ENCODE data around the gene PLCH1. TPM values are rescaled to one million over a fixed set of nuclear protein-coding genes. Genes with fewer than 3 reads are reported as not detected.

The PLCH1 gene
- total RNA-seq, 3 donors from 2014 or later = 0.03 to 0.08 TPM; not detected in 1

DNA sequence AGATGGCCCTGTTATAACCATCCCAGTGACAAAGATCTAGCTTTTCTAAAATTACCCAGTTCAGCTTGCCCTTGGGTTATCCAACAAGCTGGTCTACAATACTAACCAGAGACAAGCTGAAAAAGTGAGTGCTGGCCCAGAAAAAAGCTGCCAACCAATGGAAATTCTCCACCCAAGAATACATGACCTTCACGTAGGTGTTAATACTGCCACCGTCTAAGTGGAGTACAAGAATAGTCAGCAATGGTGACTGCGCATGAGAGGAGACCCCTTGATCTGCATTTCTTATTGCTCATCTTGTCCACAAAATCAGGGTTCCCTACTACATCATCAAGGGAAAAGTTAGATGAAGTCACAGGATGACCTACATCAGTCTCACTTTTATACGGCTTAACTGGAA, 15.8 kb upstream of the PLCH1 start:
- H3K4me3 Mint-ChIP-seq = no peak overlapping the region
- no peaks in the 10 kb centered on the region for H3K27me3 Mint-ChIP-seq (ENCODE audit: low read depth)
- H3K9me3 Mint-ChIP-seq = no peaks in the 10 kb centered on the region
- ATAC-seq = no peak
- peaks cover 13% of the 10 kb centered on the region for H3K36me3 Mint-ChIP-seq (ENCODE audit: insufficient read depth)
- no peaks in the 10 kb centered on the region for H3K4me1 Mint-ChIP-seq (ENCODE audit: low read depth)
- DNase-seq = no peak

DNA sequence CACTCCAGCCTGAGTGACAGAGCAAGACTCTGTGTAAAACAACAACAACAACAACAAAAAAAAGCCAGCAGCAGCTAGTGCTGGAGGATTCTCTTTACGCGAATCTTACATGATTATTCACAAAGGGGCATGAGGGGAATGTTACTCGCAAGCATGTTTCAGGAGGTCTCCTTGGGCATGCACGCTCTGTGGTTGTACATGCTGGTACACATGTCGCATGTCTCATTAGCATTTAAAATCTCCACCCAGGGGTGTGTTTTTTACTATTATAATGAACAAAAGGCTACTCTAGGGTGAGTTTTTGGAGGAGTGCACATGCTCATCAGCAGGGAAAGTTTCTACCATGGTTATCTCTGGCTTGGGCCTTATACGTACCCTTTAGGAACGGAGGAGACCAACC, 12.7 kb upstream of the PLCH1 start:
- H3K4me1 Mint-ChIP-seq (ENCODE audit: low read depth) = no peaks in the 10 kb centered on the region
- no peak overlapping the region for H3K4me3 Mint-ChIP-seq
- DNase-seq = no peak
- no peak for ATAC-seq
- no peaks in the 10 kb centered on the region for H3K9me3 Mint-ChIP-seq
- H3K36me3 Mint-ChIP-seq (ENCODE audit: insufficient read depth) = peaks cover 3% of the 10 kb centered on the region
- H3K27me3 Mint-ChIP-seq (ENCODE audit: low read depth) = no peaks in the 10 kb centered on the region

GRCh38 chr3:155753038-155753639, 8.3 kb upstream of the PLCH1 start:
- DNase-seq = no peak
- H3K36me3 Mint-ChIP-seq (ENCODE audit: insufficient read depth) = no peaks in the 10 kb centered on the region
- no peaks in the 10 kb centered on the region for H3K27me3 Mint-ChIP-seq (ENCODE audit: low read depth)
- no peaks in the 10 kb centered on the region for H3K9me3 Mint-ChIP-seq
- no peak for ATAC-seq
- H3K4me3 Mint-ChIP-seq = no peak overlapping the region
- H3K4me1 Mint-ChIP-seq (ENCODE audit: low read depth) = no peaks in the 10 kb centered on the region

DNA sequence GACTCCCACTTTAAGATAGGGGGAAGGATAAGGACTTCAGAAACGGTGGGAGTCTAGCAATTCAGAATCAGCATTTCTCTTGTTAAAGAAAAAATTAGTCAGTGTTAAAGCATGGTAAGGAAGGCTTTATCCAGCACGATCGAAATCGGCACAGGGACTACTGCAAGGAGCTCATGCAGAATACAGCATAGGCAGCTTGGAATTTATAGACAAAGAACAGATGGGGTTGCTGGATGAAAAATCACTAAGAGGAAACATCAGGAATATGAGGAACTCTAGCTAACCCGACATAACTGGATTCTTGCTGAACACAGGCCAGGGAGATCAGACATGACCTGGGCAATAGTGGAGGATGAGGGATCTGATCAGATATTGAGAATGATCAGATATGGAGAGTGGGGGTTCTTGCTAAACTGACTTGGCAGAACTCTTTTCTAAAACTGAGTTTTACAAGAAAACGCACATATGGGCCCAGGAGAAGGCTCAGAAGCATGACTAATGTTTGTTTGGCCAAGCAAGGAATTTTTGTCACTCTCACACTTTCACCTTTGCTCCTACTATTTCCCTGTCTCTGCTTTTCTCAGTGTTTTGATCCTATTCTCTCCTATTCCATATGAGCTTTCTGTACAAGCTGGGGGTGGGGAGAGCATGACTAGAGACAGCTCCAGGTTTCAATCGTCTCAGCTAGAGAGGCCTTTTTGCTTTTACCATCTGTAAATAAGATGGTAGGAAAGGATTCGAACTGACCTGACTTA, 3.9 kb upstream of the PLCH1 start:
- Mint-ChIP-seq H3K4me3 (no peak overlapping the region), H3K27me3 (ENCODE audit: low read depth) (peaks cover 15% of the 10 kb centered on the region), H3K36me3 (ENCODE audit: insufficient read depth) (no peaks in the 10 kb centered on the region), H3K9me3 (no peaks in the 10 kb centered on the region), H3K4me1 (ENCODE audit: low read depth) (peaks cover 14% of the 10 kb centered on the region)
- ATAC-seq = no peak
- no peak for DNase-seq

DNA sequence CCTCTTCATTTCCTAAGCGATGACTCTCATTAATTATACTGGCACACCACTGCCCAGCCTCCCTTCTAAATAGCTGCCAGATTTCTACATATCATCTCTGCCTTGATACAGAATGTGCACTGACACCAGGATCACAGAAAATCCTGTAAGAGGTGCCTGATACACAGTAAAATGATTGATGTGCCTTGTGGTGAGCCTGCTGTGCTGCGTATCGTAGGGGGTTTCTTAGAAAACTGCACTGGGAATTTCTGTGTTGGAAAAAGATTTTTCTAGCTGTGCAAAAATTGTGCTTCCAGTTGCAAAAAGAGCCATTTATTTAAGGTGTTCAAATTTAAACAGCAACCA, 3.0 kb upstream of the PLCH1 start:
- DNase-seq (no peak), ATAC-seq (no peak)
- Mint-ChIP-seq H3K27me3 (ENCODE audit: low read depth) (peaks cover 23% of the 10 kb centered on the region), H3K4me1 (ENCODE audit: low read depth) (peaks cover 20% of the 10 kb centered on the region), H3K4me3 (no peak overlapping the region), H3K36me3 (ENCODE audit: insufficient read depth) (no peaks in the 10 kb centered on the region), H3K9me3 (no peaks in the 10 kb centered on the region)

DNA sequence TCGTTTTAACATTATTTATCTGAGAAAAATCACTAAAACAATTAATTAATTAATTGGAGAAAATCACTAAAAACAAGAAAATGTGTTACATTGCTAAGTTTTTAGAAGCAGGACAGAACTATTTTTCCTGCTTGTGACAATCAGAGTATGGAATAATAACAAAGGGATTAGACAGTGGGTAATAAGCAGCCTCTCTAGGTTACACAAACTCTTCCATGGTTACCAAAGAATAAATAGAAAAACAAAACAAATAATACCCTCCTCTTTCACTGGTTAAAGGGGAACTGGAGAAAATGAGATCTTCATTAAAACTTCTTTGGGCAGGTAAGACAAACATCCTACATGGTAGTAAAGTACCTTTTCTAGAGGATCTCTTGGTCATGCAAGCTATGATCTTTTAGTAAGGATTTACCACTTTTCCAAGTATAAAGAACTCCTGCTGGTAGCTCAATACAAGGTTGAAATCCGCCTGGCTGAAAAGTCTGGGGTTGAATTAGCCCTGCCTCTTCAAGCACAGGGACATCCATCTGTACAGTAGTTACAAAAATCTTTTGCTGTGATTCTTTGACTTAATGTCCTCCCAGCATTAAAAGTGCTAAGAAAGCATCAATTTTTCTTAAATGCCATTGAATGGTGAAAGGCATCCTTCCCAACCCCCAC, 2.5 kb upstream of the PLCH1 start:
- no peak for ATAC-seq

DNA sequence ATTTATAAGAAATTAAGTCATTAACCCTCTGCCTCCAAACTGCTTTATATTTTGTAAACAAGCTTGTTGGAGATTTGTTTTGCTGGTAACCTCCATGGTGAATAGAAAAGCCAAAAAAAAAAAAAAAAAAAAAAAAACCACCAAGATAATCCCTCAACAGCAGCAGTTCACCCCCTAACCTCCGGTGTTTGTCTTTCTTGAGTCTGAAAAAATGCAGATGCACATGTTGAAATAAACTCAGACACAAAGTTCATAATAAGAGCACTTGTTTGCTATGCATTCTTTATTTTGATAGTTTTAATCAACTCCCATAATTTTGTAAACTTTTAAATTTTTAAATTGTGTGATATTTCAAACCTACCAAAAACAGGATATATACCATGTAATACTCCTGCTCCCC, 1.8 kb upstream of the PLCH1 start:
- Mint-ChIP-seq H3K4me1 (ENCODE audit: low read depth) (peaks cover 22% of the 10 kb centered on the region), H3K9me3 (no peaks in the 10 kb centered on the region), H3K36me3 (ENCODE audit: insufficient read depth) (no peaks in the 10 kb centered on the region), H3K27me3 (ENCODE audit: low read depth) (peaks cover 30% of the 10 kb centered on the region), H3K4me3 (no peak overlapping the region)
- DNase-seq = no peak
- ATAC-seq = no peak

More for the DNA sequence above, 2.5 kb upstream of the PLCH1 start:
- Mint-ChIP-seq H3K36me3 (ENCODE audit: insufficient read depth) (no peaks in the 10 kb centered on the region), H3K4me1 (ENCODE audit: low read depth) (peaks cover 22% of the 10 kb centered on the region), H3K4me3 (no peak overlapping the region), H3K9me3 (no peaks in the 10 kb centered on the region), H3K27me3 (ENCODE audit: low read depth) (peaks cover 27% of the 10 kb centered on the region)
- DNase-seq = no peak

DNA sequence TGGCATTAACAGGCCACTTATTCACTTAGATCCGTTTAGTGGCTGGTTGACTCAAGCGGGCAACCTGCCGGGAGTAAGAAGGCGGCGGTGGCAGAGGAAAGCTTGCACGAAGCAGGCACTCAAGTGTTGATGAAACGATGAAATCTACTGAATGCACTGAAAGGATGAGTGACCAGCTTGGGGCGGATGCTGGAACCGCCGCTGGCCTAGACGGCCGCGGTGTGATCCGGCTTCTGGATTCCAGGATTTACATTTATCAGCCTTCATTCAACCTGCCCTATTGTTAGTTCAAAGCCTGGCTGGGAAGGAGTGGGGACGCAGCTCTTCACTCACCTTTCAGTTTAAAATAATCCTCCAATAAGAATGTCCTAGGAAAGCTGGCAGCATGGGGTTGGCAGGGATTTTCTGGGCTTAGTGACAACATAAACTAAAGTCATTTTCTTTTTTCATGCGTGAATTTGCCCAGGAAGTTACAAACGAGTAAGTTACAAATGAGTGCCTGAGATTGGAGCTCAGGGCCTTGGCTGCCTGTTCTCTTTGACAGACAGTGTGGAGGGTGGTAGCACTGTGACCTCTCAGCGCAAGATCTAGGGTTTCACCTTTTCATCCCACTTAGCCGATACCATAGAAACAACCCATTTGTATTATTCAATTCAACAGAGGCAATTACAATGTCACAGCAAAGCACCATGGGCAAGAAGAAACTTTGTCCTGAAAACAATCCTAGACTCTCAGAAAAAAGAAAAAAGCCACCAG, 1.1 kb upstream of the PLCH1 start:
- Mint-ChIP-seq H3K9me3 (no peaks in the 10 kb centered on the region), H3K27me3 (ENCODE audit: low read depth) (peaks cover 33% of the 10 kb centered on the region), H3K4me1 (ENCODE audit: low read depth) (peaks cover 22% of the 10 kb centered on the region), H3K4me3 (peak overlapping the region; percentile 85), H3K36me3 (ENCODE audit: insufficient read depth) (no peaks in the 10 kb centered on the region)
- no peak for ATAC-seq
- DNase-seq = no peak

DNA sequence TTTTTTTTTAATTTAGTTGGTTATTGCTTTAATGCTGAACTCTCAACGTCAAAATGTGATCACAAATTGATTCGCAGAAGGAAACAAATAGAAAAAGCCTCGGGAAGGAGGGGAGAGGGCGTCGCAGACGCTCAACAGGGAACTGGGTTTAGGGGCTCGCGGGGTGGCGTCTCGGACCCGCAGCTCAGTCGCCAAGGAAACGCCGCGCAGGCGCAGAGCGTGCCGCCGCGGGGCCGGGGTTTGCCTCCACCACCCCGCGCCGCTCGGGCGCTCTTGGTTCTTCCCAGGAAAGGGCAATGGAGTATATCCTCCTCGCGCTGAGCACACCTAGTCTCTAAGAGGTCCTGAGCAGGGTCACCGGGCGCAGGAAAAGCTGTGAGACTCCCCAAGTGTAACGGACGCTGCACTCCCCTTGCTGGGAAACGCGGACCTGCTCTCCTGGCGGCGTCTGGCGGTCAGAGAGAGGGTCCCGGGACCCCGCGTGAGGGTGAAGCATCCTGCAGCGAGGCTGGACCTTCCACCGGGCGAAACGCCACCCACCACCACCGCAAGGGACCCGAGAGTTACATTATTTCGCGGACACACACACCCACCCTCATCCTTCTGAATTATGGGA, 753 bp downstream of the PLCH1 start:
- DNase-seq (peak; percentile 29), ATAC-seq (peak; percentile 49 to 60)
- Mint-ChIP-seq H3K9me3 (no peaks in the 10 kb centered on the region), H3K4me1 (ENCODE audit: low read depth) (peaks cover 22% of the 10 kb centered on the region), H3K36me3 (ENCODE audit: insufficient read depth) (no peaks in the 10 kb centered on the region), H3K27me3 (ENCODE audit: low read depth) (peaks cover 47% of the 10 kb centered on the region), H3K4me3 (peak overlapping the region; percentile 85)

- ATAC-seq (no peak), DNase-seq (no peak)
- no peaks in the 10 kb centered on the region for H3K36me3 Mint-ChIP-seq (ENCODE audit: insufficient read depth)
- H3K9me3 Mint-ChIP-seq = no peaks in the 10 kb centered on the region
- peak overlapping the region; percentile 85 for H3K4me3 Mint-ChIP-seq
- H3K4me1 Mint-ChIP-seq (ENCODE audit: low read depth) = peaks cover 22% of the 10 kb centered on the region
- H3K27me3 Mint-ChIP-seq (ENCODE audit: low read depth) = peaks cover 51% of the 10 kb centered on the region
Observed at GRCh38 chr3:155743606-155744005, 1.3 kb downstream of the PLCH1 start.

DNA sequence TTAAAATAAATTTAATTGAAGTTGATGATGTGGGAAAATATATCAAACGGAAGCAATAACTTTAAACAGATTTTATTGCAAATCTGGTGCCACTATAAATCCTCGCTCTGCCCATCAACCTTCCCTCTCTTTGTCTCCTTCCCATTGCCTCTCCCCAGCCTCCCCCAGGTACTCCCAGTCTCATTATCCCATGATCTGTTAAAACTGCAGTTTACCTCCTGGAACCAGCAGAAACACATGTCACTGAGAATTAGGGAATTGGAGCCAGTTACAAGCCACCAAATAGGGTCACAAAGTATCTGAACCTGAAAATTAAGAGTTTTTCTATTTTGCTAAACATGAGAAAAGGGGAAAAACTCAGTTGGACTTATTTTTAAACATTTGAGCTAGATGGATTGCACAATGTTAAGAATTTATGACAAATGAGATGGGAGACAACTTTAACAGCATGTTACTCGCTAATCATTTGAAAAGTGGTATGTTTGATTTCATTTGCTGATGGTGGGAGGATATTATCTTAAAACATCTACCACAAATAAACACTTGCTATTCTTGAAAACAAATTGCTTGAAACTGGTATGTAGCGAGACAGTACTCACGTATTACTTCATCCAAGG, 2.4 kb downstream of the PLCH1 start:
- H3K9me3 Mint-ChIP-seq = no peaks in the 10 kb centered on the region
- peak overlapping the region; percentile 59 for H3K4me3 Mint-ChIP-seq
- DNase-seq (no peak), ATAC-seq (no peak)
- H3K27me3 Mint-ChIP-seq (ENCODE audit: low read depth) = peaks cover 53% of the 10 kb centered on the region
- H3K36me3 Mint-ChIP-seq (ENCODE audit: insufficient read depth) = no peaks in the 10 kb centered on the region
- peaks cover 22% of the 10 kb centered on the region for H3K4me1 Mint-ChIP-seq (ENCODE audit: low read depth)

DNA sequence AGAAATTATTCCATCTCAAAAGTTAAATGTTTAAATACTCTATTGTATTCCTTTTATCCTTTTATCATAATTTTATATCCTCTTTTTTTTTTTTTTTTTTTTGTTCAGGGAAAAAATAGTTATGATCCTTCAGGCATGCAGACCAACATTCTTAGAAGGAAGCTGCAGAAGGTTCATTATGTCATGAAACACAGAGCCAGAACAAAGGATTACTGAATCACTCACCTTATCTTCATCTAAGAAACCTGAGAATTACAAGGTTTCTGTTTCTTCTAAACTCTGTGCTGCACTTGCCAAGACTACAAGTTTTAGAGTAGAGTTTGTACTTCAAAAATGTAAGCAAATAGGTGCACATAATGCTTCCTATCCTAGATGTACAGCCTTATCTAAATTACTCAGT, 3.3 kb downstream of the PLCH1 start:
- peaks cover 22% of the 10 kb centered on the region for H3K4me1 Mint-ChIP-seq (ENCODE audit: low read depth)
- no peak overlapping the region for H3K4me3 Mint-ChIP-seq
- H3K27me3 Mint-ChIP-seq (ENCODE audit: low read depth) = peaks cover 53% of the 10 kb centered on the region
- no peaks in the 10 kb centered on the region for H3K9me3 Mint-ChIP-seq
- H3K36me3 Mint-ChIP-seq (ENCODE audit: insufficient read depth) = no peaks in the 10 kb centered on the region
- DNase-seq (no peak), ATAC-seq (no peak)

DNA sequence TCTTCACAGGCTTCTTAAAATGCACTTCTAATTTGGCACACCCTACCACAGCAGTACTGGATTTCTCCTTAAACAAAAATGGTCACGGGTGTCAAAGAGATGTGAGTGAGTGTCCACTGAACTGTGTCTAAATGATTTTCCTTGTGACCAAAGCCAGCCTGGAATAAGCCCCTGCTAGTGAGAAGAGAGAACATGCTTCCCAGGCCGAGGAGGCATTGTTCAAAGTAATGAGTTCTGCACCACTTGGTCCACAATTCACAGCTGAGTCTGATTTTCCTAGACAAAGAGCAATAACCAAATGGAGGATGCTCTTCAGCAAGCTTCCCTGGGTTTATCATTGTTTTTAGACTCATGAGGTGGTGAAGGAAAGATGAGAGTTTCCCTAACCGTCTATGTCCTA, 3.8 kb downstream of the PLCH1 start:
- H3K4me3 Mint-ChIP-seq = no peak overlapping the region
- H3K27me3 Mint-ChIP-seq (ENCODE audit: low read depth) = peaks cover 53% of the 10 kb centered on the region
- no peak for ATAC-seq
- no peak for DNase-seq
- H3K36me3 Mint-ChIP-seq (ENCODE audit: insufficient read depth) = no peaks in the 10 kb centered on the region
- H3K4me1 Mint-ChIP-seq (ENCODE audit: low read depth) = peaks cover 22% of the 10 kb centered on the region
- H3K9me3 Mint-ChIP-seq = no peaks in the 10 kb centered on the region

DNA sequence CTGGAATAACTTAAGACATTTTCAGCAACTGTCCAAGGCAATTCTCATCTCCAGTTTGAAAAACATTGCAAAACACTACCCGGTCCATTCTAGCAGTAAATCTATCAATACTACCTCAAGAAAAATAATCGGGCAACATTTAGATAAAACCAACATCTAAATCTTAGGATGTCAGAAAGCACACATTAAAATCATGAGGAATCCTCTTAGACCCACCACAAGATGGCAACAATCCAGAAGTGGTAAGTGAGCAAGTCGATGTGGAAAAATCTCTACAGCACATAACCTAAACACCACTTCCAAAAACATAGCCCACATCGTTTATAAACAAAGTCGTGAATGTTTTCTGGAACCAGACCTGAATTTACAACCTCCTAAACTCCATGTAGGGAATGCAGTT, 5.7 kb downstream of the PLCH1 start:
- Mint-ChIP-seq H3K9me3 (no peaks in the 10 kb centered on the region), H3K27me3 (ENCODE audit: low read depth) (peaks cover 46% of the 10 kb centered on the region), H3K4me1 (ENCODE audit: low read depth) (peaks cover 10% of the 10 kb centered on the region), H3K36me3 (ENCODE audit: insufficient read depth) (no peaks in the 10 kb centered on the region), H3K4me3 (no peak overlapping the region)
- no peak for ATAC-seq
- DNase-seq = no peak

All from activated T-cell treated with anti-CD3 and anti-CD28 coated beads, Interleukin-2, amount 50 U/mL, for 4 hours (primary cell).